GM12864 (cell line): Measurements from ENCODE around the gene FCER2.

Source experiments
- DNase-seq: peaks from one replicate; pipeline ENCODE4 v3.0.0-alpha.2; 2011; ENCODE audit warnings: low read depth
- H3K4me3 ChIP-seq: 2 replicates; pipeline ENCODE4 v1.5.1; 2011; ENCODE audit warnings: mild to moderate bottlenecking, low read depth, low read length, control low read depth
- TF ChIP-seq, protein P1 (sequence below): IDR thresholded peaks from 2 replicates; pipeline ENCODE4 v1.5.1; 2011; ENCODE audit warnings: low read depth, mild to moderate bottlenecking, moderate library complexity, low read length, control low read depth, inconsistent platforms; ENCODE audit errors: missing control alignments

The FCER2 gene

DNA sequence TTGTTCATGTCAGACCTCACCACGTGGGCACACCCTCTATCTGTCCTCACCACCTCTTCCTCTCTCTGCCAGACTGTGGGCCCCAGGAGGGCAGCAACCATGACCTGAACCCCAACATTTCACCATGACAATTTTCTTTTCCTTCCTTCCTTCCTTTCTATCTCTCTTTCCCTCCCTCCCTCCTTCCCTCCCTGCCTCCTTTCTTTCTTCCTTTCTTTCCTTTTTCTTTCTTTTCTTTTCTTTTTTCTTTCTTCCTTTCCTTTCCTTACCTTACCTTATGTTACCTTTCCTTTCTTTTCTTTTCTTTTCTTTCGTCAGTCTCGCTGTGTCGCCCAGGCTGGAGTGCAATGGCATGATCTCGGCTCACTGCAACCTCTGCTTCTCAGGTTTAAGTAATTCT, 8.7 kb upstream of the FCER2 start:
- no peak overlapping the region for H3K4me3 ChIP-seq
- TF ChIP-seq, protein P1, sequence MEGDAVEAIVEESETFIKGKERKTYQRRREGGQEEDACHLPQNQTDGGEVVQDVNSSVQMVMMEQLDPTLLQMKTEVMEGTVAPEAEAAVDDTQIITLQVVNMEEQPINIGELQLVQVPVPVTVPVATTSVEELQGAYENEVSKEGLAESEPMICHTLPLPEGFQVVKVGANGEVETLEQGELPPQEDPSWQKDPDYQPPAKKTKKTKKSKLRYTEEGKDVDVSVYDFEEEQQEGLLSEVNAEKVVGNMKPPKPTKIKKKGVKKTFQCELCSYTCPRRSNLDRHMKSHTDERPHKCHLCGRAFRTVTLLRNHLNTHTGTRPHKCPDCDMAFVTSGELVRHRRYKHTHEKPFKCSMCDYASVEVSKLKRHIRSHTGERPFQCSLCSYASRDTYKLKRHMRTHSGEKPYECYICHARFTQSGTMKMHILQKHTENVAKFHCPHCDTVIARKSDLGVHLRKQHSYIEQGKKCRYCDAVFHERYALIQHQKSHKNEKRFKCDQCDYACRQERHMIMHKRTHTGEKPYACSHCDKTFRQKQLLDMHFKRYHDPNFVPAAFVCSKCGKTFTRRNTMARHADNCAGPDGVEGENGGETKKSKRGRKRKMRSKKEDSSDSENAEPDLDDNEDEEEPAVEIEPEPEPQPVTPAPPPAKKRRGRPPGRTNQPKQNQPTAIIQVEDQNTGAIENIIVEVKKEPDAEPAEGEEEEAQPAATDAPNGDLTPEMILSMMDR: no peak
- no peak for DNase-seq

DNA sequence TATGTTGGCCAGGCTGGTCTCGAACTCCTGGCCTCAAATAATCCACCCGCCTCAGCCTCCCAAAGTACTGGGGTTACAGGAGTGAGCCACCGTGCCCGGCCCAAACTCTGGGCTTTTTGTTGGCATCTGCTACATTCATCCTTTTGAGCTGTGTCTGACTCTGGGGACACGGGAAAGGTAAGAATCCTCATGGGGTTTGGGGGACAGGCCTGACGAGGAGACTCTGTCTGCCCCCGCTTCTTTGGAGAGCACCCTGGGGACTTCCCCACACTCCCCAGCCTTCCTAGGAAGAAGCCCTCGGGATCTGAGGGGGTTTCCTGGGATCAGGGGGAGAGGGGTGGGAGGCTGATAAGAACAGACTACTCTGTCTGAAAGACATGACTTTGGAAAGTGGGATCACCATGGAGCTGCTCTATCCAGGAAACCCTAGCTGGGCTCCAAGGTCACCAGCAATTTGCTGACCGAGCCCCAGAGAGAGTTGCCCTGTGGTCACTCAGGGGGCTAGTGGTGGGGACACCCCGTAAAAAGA, 8.1 kb upstream of the FCER2 start:
- no peak overlapping the region for H3K4me3 ChIP-seq
- TF ChIP-seq, protein P1: no peak
- no peak for DNase-seq

DNA sequence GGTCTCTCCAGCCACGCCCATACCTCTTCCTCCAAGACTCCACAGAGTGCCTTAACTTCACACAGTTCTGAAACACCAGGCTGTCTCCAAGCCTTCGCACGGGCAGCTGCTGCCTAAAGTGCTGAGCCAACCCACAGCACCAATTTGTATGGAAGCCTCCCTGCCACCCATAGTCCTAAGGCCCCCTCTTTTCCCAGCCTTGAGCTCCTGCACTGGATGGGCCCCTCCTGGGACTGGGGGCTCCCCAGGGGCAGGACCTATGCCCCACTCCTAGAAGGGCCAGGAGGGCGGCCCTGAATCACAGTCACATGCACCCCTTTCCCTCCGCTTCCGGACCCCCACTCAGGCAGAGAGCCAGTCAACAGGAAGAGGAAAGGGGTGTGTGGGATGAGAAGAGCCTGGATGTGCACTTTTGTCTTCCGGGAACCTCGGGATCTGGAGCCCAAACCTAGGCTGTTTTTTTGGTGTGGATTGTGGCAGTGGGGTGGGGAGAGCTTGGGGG, 5.1 kb upstream of the FCER2 start:
- no peak overlapping the region for H3K4me3 ChIP-seq
- DNase-seq: no peak
- TF ChIP-seq, protein P1: no peak

DNA sequence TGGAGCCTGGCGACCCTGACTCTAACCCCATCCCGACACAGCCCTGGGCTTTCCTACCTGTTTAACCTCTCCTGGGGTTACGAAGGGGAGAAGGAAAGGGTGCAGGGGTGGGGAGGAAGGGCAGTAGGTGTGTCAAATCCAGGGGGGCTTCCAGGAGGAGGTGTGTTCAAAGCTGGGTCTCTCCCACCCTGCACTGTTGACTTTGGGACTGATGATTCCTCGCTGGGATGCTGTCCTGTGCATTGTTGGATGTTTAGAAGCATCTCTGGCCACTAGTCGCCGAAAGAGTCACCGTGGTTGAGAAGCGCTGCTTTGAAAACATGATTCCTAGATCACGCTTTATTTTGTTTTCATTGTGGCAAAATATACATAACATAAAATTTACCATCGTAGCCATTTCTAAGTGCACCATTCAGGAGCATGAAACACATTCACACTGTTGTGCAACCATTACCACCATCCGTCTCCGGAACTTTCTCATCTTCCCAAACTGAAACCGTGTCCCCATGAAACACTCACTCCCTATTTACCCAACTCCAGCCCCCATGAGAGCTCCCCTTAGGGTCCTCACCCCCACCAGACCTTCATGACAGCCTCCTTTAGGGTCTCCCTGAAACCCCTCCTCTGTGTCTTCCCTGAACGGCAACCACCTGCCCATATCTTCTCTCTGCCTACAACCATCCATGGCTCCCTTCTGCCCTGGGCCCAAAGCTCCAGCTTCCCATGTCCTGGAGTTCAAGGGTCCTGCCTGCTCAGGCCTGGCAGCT, 4.4 kb upstream of the FCER2 start:
- H3K4me3 ChIP-seq: no peak overlapping the region
- DNase-seq: no peak
- TF ChIP-seq, protein P1: no peak

DNA sequence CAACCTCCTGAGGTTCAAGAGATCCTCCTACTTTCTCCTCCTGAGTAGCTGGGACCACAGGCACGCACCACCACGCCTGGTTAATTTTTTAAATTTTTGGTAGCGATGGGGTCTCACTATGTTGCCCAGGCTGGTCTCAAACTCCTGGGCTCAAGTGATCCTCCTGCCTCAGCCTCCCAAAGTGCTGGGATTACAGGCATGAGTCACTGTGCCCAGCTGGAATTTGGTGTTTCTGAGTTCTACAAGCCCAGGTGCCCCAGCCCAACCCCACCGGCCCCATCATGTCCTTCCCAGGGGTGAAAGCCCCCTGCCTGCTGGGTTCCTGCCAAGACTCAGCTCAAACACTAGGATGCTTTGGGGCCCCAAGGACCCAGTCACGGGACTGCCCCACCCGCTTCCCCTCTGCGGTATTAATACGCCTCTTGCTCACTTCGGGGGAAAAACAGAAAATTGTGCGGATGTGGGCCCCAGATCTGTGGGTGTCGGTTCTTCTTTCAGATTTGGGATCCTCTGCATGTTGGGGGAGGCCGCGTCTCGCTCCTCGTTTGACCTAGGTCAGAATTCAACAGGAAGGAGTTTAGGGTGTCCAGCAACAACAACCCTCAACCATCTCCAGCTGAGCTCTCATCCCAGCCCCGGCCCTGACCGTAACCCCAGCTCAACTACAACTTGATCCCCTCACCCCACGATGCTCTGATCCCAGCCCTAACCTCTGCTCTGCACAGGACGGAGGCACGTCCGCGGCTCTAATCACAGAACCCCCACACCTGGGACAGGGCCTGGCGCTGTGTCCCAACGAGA, 3.7 kb upstream of the FCER2 start:
- TF ChIP-seq, protein P1: no peak
- H3K4me3 ChIP-seq: no peak overlapping the region
- DNase-seq: peak; percentile 95

DNA sequence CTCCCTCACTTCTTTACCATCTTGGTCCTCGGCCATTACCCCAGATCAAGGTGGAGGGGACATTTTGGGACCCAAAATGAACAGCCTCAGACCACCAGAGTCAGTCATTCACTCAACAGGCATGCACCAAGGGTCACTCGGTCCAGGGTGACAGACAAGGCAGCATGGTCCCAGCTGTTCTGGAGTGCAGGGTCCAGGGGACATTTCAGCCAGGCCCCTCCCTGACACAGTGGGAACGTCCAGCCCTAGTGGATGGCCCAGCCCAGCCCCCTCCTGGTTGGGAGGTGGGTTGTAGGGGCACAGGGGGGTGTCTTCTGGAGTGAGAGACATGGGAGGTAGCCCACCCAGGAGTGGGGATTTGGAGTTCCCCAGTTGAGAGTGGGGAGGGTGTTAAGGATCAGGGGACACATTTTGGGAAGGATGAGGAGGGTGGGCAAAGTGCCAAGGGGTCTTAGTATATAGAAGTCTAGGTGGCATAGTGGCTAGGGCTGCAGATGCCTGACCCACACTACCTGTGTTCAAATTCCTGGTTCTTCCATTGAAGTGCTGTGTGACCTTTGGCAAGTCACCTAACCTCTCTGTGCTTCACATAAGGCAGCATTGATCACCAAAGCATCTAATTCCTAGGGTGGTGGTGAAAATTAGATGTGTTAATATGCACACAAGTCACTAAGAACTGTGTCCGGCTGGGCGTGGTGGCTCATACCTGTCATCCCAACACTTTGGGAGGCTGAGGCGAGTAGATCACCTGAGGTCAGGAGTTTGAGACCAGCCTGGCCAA, 2.5 kb upstream of the FCER2 start:
- TF ChIP-seq, protein P1: no peak

More for the DNA sequence above, 2.5 kb upstream of the FCER2 start:
- no peak for DNase-seq
- H3K4me3 ChIP-seq: no peak overlapping the region
